Ascending aorta (tissue), 2 donors: ENCODE data around the gene CCDC178. TPM values are rescaled to one million over a fixed set of nuclear protein-coding genes. Genes with fewer than 3 reads are reported as not detected.

Experiments
- DNase-seq, 2 donors: peaks; one replicate each; pipeline ENCODE4 v3.0.0-alpha.2; 2019; ENCODE audit warnings: low spot score in 2 of 2
- H3K27ac ChIP-seq, 2 donors: fragments of 200-600 bp; sonication (generic); one replicate each; pipeline ENCODE4 v1.5.1; 2016 to 2017; ENCODE audit warnings: mild to moderate bottlenecking in 1 of 2
- H3K27me3 ChIP-seq: fragments of 200-600 bp; sonication (generic); one replicate; pipeline ENCODE4 v1.5.1; 2017
- H3K36me3 ChIP-seq, 2 donors: fragments of 200-600 bp; sonication (generic); one replicate each; pipeline ENCODE4 v1.5.1; 2016
- H3K4me1 ChIP-seq, 2 donors: fragments of 200-600 bp; sonication (generic); one replicate each; pipeline ENCODE4 v1.5.1; 2016 to 2017; ENCODE audit warnings: mild to moderate bottlenecking in 1 of 2
- H3K4me3 ChIP-seq, 2 donors: fragments of 200-600 bp; sonication (generic); one replicate each; pipeline ENCODE4 v1.5.1; 2016 to 2017; ENCODE audit warnings: mild to moderate bottlenecking in 1 of 2
- H3K9me3 ChIP-seq, 2 donors: fragments of 200-600 bp; sonication (generic); one replicate each; pipeline ENCODE4 v1.5.1; 2016
- CTCF ChIP-seq, 3 experiments: fragments of 200-600 bp in 2 of 3; fragments of 450-650 bp in 1 of 3; sonication (generic) in 2 of 3; IDR thresholded peaks; one replicate each; pipeline ENCODE4 v1.5.1; 2016 to 2019; ENCODE audit warnings: antibody characterized with exemption in 3 of 3, mild to moderate bottlenecking in 1 of 3, moderate library complexity in 1 of 3
- intact Hi-C: fragments of 100-400 bp; cut with DNase I; formaldehyde crosslinking; loops from one replicate; pipeline ENCODE4 v1.15.1; 2023
- total RNA-seq: library from RNA; depleted of rRNA; stranded (reverse); fragments of >200 nt; gene quantifications from one replicate; pipeline ENCODE4 v1.1.0, GENCODE V29; 2016

The CCDC178 gene
- total RNA-seq, 1 donor from 2014 or later, result not detected

DNA sequence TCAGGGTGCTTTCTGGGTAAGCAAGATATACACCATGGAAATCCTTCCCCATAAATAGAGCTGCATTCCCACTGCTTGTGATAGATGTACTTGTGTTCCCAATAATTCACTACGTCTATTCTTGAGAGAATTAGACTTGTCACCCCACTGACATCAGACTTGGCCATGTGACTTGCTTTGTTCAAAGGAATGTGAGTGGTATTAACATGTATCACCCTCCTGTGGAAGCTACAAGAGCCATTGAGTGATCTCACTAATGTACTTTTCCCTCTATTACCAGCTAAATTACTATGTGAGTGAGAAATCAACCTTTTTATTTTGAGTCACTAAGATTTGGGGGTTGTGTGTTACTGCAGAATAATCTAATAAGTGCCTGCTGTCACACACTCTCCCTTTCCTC lies 176.0 kb downstream of the CCDC178 start:
- no peak for TF ChIP-seq CTCF (IDR thresholded peaks at IDR 0.05)
- no peaks in the 10 kb centered on the region for H3K4me1 ChIP-seq
- H3K36me3 ChIP-seq, result no peaks in the 10 kb centered on the region
- intact Hi-C loops, result no loop called here
- H3K27me3 ChIP-seq, result no peaks in the 10 kb centered on the region
- no peak overlapping the region for H3K4me3 ChIP-seq
- no peak for DNase-seq
- no peak overlapping the region for H3K27ac ChIP-seq
- H3K9me3 ChIP-seq, result no peaks in the 10 kb centered on the region

DNA sequence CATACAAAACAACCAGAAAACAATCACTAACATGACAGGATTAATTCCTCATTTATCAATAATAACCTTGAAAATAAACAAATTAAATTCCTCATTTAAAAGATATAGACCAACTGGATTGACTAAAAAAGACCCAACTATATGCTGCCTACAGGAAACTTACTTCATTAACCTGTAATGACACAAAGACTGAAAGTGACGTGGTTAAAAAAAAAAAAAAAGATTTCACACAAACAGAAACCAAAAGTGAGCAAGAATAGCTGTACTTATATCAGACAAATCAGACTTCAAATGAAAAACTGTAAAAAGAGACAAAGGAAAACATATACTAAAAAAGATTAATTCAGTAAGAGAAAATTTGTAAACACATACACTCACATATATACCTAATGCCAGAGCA lies 201.2 kb downstream of the CCDC178 start:
- Histone ChIP-seq H3K4me1 (no peaks in the 10 kb centered on the region), H3K4me3 (no peak overlapping the region), H3K9me3 (no peaks in the 10 kb centered on the region), H3K27me3 (no peaks in the 10 kb centered on the region), H3K27ac (no peak overlapping the region), H3K36me3 (no peaks in the 10 kb centered on the region)
- DNase-seq, result no peak
- no peak for TF ChIP-seq CTCF (IDR thresholded peaks at IDR 0.05)
- intact Hi-C loops, result no loop called here

- no peak overlapping the region for H3K4me3 ChIP-seq
- H3K36me3 ChIP-seq, result no peaks in the 10 kb centered on the region
- H3K27ac ChIP-seq, result no peak overlapping the region
- no peaks in the 10 kb centered on the region for H3K9me3 ChIP-seq
- DNase-seq, result no peak
- TF ChIP-seq CTCF (IDR thresholded peaks at IDR 0.05), result no peak
- H3K27me3 ChIP-seq, result no peaks in the 10 kb centered on the region
- H3K4me1 ChIP-seq, result no peaks in the 10 kb centered on the region
- intact Hi-C loops, result loop anchor here (2.0 kb wide), 1 partner anchor 263 kb away; no protein-coding TSS in a partner anchor
Observed at GRCh38 chr18:33232318-33232626, 208.2 kb downstream of the CCDC178 start.

DNA sequence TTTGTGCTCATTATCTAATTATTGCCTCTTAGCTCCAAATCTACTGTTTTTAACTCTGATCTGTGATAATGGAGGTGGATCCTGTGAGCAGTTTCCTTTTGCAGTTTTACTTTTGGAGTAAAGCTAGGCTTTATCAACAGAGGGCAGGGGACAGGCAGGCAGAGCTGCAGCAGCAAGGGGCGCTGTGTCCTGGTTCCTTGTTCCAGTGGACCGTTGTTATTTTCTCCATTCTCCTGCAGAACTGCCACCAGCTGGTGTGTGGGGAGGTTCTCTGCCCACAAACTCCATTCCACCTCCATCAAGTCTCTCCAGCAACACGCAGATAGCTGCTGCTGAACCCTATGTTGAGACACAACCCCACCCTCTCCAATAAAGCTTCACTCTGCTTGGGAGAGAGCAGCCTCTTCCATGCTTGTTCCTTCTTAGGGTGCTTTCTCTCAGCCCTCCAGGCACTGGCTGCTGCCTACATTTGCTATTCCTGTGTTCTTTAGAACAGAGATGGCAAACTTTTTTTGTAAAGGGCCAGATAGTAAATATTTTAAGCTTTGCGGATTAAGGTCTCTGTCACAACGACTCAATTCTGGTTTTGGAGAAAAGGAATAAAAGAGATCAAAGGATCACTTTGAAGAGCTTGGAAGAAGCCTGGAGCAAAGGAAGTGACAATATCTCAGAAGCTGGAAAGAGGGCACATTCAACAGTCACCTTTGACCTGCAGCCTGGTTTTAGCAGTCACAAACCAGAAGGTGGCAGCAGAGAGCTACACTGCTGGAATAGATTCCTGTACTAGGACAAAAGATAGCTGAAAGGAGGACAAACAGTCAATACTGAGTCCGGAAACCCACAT lies 208.8 kb downstream of the CCDC178 start:
- Histone ChIP-seq H3K27ac (no peak overlapping the region), H3K9me3 (no peaks in the 10 kb centered on the region)
- intact Hi-C loops, result loop anchor here (2.0 kb wide), 1 partner anchor 263 kb away; no protein-coding TSS in a partner anchor

DNA sequence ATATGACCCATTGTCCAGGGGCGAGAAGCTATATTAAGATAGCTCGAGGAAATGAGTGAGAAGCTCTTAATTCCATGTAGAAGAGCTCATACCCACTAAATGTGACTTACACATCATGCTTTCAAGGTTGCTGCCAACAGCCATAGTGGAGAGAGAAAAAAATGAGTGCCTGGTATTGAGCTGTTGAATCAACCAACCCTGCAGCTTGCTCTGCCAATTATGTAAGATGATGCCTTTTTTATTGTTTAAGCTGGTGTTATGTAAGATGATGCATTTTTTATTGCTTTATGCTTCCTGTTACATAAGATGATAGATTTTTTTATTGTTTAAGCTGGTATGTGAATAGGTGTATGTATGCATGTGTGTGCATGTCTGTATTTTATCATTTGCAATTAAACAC lies 228.2 kb downstream of the CCDC178 start:
- no peaks in the 10 kb centered on the region for H3K27me3 ChIP-seq
- no peak for DNase-seq
- no peaks in the 10 kb centered on the region for H3K36me3 ChIP-seq
- H3K4me3 ChIP-seq, result no peak overlapping the region
- intact Hi-C loops, result no loop called here
- TF ChIP-seq CTCF (IDR thresholded peaks at IDR 0.05), result no peak
- no peak overlapping the region for H3K27ac ChIP-seq
- H3K4me1 ChIP-seq, result no peaks in the 10 kb centered on the region
- H3K9me3 ChIP-seq, result no peaks in the 10 kb centered on the region

More for the DNA sequence above, 208.8 kb downstream of the CCDC178 start:
- H3K4me3 ChIP-seq, result no peak overlapping the region
- TF ChIP-seq CTCF (IDR thresholded peaks at IDR 0.05), result peak; percentile 23 to 80 (median 74)
- no peaks in the 10 kb centered on the region for H3K27me3 ChIP-seq
- DNase-seq, result peak in 1 of 2 donors; percentile 72
- H3K4me1 ChIP-seq, result no peaks in the 10 kb centered on the region
- H3K36me3 ChIP-seq, result no peaks in the 10 kb centered on the region
